ENCODE measurements around the gene RTP2.
"Not testable (repeated sequence)": the region's sequence is repeated elsewhere in the genome, so short reads cannot be mapped to it uniquely, and the experiment has no call there.

Gene RTP2

DNA sequence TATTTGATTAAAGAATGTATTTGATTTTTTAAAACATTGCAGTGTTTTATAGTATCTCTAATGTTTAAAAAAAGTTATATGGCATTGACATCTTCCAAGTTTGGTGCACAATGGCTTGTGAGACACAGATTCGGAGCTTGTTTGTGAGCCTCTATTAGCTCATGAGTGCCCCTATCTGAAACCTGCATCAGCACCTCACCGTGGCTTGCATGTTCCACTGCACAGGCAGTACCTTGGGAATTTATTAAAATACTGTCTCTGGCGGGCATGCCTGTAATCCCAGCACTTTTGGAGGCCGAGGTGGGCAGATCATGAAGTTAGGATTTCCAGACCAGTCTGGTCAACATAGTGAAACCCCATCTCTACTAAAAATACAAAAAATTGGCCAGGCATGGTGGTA, 6.8 kb upstream of the RTP2 start:
- DNase-seq, result no peak

DNA sequence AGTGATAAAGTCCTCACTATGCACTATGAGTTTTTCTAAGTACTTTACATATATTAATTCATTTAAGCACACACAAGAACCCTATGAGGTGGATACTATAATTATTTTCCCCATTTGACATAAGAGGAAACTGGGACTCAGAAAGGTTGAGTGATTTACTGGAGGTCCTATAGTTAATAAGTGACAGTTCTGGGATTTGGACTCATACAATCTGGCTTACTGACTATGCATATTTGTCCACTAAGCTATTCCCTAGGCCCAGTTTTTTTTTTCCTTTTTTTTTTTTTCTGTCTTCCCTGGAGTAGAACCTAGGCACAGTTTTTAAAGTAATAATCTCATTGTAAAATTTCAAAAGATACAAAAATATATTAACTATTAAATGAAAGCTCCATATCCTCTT, 6.3 kb upstream of the RTP2 start:
- no peak for DNase-seq

DNA sequence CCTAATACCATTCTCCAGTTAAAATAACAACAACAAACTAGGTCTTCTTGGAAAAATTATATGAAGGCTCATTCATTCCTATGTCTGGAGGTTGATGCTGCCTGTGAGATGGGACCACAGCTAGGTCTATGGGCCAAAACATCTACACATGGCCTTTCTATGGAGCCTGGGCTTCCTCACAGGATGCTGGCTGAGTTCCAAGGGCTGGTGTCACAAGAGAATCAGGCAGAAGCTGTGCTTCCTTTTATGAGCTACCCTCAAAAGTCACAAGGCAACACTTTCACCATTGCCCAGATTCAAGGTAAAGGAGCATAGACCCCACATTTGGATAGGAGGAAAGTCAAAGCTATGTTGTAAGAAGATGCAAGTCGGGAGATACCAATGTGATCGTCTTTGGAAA, 4.6 kb upstream of the RTP2 start:
- no peak for DNase-seq

DNA sequence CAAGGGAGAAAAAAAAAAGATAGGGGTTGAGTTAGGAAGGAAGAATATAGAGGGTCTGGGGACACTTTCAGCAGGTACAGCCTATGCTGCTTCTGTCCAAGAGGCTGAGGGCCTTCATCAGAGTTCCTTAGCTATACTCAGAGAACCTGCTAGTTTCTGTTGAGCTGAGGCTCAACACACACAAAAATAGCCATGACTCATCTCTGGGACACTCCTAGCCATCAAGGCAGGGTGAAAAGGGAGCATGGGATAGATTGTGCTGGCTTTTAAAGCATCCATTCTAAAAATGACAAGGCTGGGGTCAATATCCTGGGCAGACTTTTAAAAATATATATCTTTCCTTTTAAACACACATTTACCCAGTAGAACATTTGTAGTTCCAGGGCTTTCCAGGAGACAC, 2.8 kb upstream of the RTP2 start:
- no peak for DNase-seq

DNA sequence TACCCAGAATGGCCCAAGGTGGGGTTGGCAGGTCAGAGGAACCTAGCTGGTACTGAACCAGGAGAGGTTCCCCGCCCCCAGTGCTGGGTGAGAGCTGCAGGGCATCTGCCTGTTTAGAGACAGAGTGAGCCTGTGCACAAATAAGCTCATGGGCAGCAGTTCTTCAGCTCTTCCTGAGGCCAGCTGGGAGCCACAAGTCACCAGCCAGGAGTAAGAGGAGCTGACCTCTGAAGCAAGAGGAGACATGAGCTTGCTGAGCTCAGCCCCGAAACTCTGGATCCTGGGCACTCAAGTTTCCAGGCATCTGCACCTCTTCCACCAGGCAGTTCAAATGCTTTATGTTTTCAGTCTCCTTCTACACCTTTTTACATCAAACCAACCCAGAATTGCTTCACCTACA, 2.1 kb downstream of the RTP2 start:
- DNase-seq, result no peak

DNA sequence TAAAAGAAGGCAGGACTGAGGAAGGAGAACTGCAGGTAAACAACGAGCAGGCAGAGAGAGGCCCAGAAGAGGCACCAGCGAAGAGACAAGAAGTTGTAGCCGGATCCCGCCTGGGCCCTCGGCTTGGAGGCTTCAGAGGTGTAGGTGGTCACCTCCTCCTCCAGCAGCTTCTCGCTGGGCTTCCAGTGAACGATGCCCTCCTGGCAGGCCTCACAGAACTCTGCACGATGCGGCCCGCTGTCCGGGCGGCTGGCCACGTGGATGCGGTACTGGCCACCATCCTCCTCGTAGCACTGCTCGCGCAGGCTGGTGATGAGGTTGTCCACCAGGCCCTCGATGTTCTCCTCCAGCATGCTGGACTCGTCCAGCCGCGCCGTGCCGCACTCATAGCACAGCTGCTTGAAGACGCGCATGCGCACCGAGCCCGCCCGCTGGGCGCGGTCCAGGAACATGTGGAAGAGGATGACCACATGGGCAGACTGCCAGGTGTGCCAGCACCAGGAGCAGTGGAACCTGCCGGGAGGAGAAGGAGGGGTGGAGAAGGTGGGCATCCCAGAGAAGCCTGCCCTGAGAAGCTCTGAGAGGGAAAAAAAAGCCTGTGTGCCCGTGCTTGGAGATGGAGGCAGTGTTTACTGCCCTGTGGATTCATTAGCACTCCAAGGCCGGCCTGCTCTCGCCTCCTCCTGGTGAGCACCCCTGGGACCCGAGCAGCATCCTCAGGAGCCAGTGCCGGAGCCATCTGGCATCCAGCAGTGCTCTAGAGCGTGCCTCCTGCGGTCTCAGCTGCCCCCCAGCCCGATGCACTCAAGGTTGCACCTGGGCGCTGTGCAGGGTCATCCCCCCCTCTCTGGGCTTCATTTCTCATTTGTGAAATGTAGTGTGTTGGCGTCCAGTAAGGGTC, 3.6 kb downstream of the RTP2 start:
- DNase-seq, result no peak

DNA sequence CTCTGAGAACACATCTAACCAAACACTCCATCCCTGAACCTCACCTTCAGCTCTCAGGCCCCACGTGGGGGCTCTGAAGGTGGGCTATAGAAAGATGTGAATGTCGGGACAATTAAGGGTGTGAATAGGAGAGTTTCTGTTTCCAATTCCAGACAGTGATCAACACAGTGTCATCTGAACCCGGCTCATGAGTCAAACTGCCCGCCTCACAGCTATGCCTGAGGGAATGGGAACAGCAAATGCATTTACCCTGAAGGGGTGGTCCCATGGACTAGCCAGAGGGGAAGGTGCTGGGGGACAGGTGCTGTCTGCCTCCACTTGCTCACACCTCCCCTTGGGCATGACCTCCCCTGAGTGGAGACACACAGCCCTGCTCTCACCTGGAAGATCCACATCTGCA, 6.3 kb downstream of the RTP2 start:
- no peak for DNase-seq

DNA sequence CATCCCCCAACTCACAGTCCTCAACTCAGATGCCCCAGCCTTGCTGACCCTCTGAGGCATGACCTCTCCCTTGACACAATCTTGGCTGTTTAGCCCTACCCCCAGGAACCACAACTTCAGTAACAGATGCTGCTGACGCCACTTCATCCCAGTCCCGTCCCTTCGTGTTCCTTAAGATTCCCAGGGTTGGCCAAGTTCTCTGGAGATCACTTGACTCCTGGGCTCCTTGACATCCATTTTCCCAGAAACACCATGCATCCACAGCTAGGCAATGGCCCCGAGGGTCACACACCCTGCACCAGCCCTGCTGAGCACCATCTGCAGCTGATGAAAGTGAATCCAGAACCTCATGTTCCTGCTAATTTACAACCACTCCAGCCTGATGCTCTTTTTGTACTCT, 6.9 kb downstream of the RTP2 start:
- DNase-seq, result no peak

DNA sequence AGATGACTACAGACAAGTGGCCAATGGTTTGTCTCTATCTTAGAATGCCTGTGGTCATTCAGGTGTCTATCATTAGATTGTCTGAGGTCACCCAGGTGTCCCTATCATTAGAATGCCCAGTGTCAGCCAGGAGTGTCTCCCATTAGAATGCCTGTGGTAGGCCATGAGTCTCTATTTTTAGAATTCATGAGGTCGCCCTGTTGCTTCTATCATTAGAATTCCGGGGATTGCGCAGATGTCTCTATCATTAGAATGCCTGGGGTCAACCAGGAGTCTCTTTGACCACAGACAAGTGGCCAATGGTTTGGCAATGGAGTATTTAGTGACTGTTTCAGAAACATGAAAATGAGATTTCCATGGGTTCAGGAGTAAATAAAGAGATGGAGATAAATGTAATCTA, 7.6 kb downstream of the RTP2 start:
- DNase-seq, result no peak

DNA sequence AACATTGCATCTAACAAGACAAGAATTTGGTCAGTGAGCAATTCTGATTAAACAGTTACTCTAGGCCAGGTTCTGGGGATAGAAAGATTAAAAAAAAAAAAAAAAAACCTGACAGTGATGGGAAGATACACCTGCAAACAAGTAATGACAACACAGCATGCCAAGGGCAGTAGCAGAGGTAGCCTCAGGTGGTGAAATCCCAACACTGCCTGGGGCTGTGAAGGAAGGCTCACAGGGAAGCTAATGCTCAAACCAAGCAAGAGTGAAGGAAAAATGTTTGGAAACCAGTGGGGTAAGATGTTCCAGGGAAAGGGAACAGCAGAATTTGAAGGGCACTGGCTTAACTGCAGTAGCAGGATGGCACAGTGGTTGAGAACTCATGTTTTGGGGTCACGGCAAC, 8.9 kb downstream of the RTP2 start:
- DNase-seq, result no peak

DNA sequence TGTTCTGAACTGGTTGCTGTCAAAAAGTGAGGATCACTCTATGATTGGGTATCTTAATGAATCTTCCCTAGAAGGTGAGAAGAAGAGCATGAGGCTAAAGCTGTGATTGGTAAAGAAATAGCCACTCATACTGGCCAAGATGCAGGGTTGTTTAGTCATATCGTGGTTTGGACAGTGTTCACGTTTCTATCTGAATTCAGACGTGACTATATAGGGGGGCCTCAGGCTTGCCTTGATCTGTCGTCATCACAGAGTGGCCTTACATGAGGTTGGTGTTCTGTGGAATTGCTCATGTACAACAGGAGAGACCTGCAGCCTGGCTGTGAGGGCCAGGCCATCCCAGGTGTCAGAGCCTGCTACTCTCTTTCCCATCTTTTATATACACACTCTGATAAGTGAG, 12.4 kb downstream of the RTP2 start:
- DNase-seq, result no peak

DNA sequence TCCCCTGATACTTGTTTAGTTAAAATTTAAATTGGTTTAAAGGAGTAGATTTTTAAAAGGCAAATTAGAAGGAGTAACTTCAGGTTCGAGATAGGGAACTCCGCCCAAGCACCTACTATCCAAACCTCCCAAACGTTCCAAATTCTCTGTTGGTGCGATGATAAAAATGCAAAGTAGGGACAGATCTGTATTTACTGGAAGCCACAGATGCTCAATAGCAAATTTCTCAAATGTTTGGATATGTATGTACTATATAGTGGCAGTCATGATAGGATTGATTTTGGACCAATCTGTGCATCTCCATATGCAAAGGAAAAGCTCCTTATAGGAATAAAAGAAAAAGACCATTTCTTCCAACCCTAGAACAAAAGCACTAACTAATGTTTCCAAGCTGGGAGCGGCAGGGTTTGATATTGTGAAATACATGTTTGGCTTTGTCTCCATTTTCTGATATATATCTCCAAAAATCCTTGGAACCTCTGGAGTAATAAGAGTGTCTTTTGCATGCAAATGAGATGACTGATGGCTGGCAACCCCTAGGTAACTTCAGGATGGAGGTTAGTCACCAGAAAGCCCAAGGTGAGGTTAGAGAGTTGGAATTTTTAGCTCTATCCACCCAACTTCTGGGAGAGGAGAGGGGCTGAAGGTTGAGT, 15.6 kb downstream of the RTP2 start:
- no peak for DNase-seq

DNA sequence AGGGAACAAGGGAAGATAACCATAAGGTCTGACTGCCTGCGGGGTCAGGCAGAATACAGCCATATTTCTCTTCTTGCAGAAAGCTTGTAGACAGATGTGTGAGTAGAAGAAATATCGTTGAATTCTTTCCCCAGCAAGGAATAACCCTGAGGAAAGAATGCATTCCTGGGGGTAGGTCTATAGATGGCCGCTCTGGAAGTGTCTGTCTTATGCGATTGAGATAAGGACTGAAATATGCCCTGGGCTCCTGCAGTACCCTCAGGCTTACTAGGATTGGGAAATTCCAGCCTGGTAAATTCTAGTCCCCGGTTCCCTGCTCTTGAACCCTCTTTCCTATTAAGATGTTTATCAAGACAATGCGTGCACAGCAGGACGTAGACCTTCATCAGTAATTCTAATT, 16.4 kb downstream of the RTP2 start:
- DNase-seq, result no peak

DNA sequence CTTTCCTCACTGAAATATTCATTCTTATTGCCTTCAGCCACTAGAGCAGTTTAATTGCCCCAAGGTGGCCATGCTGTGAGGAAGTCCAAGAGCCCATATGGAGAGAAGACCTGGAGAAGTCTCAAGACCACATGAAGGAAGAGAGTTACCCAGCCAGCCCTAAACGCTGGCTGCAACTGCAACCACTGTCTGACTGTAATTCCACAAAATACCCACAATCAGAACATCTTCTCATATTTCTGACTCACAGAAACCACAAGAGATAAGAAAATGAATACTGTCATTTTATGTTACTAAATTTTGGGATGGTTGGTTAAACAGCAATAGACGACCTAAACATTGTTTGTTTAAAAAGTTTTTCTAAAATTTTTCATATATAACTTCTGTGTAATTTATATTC, 17.5 kb downstream of the RTP2 start:
- DNase-seq, result no peak

DNA sequence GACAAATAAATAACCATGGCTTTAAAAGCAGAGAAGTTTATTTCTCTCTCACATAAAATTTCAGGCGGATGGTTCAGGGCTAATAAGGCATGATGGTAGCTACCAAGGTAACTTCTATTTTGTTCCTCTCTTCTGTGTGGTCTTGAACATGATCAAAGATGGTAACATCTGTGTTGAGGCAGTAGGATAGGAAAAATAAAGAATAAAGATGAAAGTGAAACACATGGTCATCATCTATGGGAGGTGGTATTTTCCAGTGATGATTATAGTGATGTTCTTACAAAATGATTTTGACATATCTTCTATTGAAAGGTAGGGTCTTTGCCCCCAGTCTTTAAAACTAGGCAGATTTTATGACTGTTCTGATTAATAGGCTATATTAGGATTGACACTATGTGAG, 17.9 kb downstream of the RTP2 start:
- no peak for DNase-seq

DNA sequence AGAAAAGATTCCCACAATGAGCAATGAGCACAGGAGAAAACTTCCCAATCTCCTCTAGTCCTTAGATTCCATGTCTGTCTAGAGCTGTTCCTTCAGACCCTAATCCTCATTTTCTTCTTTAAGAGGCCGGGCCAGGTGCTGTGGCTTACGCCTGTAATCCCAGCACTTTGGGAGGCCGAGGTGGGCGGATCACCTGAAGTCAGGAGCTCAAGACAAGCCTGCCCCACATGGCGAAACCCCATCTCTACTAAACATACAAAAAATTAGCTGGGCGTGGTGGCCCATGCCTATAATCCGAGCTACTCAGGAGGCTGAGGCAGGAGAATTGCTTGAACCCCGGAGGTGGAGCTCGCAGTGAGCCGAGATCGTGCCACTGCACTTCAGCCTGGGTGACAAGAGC, 20.6 kb downstream of the RTP2 start:
- DNase-seq, result not testable (repeated sequence)

DNA sequence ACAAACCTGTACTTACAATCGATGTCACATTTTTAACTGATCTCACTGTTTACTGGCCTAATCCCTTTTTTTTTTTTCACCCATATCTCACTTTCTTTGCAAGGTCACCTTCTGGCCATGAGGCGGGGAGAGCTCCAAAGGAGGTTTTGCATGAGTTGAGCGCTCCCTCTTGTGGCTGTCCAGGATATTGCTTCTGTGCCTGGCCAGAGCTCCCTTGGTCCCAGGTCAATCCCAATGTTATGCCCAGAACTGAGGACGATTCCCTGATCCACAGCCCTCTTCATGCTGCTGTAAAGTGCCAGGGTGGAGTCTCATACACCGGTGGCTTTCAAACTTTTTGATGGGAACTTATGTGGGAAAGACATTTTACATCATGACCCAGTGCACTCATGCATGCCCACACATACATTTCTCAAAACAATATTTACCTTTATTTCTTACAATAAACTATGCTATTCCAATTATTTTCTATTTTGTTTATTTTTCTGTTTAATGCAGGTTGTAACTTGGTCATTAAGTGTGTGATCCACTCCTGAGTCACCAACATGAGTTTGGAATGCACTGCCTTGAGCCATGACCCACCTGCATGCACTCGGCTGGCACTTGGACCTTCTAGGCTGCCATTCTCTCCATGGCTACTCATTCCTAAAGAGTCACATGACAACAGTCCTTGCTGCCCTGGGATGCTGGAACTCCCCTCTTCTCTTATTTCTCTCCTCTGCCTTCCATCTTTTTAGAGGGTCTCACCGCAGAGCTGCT, 22.5 kb downstream of the RTP2 start:
- no peak for DNase-seq

DNA sequence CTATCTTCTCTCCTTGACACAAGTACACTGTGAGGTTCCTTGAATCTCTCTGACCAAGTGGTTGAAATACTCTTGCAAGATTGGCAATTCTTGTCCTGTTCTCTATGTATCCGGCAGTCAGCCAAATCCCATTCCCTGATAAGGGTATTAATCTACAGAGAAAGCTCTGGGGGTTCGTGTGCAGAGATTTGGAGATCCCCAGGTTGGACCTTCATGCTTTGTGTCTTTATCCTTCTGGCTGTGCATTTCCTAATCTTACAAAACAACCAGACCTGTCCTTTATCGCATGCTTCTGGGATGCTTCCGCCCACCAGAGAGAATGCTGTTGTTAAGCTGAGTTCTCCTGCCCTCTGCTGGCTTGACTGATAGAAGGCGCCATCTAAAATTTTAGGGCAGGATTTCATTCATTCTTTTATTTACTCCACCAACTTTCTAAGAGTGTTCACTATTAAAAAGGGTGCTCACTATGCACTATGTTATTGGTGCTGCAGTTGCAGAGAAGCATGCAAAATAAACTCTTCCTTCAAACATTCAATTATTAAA, 23.6 kb downstream of the RTP2 start:
- no peak for DNase-seq

DNA sequence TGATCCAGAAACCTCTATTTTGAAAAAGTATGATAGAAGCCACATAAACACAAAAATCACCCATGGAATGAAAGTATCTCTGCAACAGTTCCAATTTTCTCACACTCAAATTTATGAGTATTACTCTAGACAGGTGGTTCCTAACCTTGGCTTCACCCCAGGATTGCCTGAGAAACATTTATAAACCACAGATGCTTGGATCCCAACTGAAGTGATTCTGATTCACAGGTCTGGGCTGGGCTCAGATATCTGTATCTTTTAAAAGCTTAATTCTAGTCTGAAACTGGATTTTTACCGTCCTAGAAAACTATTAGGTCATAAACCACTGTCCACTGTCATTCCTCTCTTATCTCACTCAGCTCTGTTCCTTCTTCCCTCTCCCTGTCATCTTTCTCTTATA, 24.8 kb downstream of the RTP2 start:
- no peak for DNase-seq

DNA sequence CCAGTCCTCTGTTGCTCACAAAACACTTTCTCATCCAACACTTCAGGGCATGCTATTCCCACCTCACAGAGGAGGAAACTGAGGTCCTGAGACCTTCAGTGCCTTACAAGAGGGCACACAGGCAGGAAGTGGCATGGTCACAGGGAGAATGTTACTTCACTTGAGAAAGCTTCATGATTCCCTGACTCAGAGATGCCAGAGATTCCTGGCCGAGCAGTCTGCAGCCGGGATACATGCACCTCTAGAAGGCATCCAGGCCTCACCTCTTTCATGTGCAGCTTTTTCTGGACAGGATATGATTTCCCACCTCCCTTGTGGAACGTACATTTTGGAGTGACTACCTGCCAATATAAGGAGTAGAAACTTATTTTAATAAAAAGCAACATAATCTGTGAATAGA, 29.3 kb downstream of the RTP2 start:
- no peak for DNase-seq

DNA sequence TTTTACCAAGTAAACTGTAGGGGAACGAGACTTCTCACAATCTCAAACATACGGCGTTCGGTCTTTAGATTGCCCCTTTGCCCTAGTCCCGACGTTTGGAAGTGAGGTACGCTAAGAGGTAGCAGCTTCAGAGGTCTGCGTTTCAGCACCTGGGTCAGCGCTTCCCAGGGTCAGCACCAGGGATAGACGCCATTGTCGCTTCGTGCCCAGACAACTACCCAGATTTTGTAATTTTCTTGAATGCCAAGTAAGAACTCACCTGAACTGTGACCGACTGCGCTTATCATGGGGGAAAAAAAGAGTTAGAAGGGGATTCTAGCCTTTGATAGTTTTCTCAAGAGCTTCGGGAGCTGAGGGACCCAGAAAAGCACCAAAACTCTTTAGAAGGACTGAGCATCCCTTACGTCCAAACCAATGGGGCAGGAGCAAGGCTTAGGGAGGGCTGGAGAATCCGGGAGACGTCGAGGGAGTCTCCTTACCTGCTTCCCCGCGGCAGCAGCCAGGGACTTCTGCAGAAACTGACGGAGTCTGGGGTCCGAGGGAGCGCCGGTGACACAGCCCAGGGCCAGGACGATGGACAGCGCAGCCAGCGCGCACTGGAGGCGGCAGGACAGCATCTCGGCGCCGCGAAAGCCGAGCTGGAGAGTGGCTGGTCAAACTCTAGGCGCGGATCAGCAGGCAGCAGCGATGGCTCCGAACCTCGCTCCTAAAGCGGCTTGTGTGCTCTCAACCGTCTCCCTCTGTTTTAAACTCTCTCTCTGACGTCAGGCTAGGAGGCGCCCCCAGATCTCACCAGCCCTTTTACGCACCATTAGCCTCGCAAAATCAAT, 32.5 kb downstream of the RTP2 start, which contains the start of gene SST:
Gene SST (minus strand): TSS at position 720 of the 830 bp plus-strand sequence. CDS start 103 bp downstream, at position 617.
- no peak for DNase-seq

DNA sequence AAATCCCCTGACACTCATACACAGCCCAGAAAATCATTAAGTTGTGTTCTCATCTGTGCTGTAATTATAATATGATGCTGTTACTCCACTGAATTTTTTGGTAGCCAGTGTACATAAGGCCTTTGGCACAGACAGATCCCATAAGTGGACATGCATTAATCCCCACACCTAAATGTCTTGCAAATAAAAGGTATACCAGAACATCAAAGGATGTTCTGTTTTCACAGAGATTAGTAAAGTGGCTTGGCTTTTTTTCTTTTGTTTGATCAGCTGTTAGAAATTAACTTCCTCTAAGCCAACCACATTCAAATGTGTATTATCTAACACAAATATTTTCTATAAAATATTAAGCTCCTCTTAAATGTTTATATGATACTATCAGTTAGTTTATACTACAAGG, 34.8 kb downstream of the RTP2 start:
- DNase-seq, result no peak

Measured in GF-D8 (cell line).